AG09309 (cell line): ENCODE results near the gene RELL1.

ENCODE experiments used
- DNase-seq: peaks from one replicate; pipeline ENCODE4 v3.0.0-alpha.2; 2010; ENCODE audit warnings: low read depth
- H3K4me3 ChIP-seq: 2 replicates; pipeline ENCODE4 v1.5.1; 2011; ENCODE audit warnings: mild to moderate bottlenecking, low read depth, low read length, moderate library complexity; ENCODE audit not compliant: control insufficient read depth
- TF ChIP-seq, protein P1 (sequence below): IDR thresholded peaks from 2 replicates; pipeline ENCODE4 v1.5.1; 2011; ENCODE audit warnings: mild to moderate bottlenecking, low read depth, low read length, inconsistent platforms; ENCODE audit not compliant: insufficient read depth, control insufficient read depth; ENCODE audit errors: missing control alignments

Gene RELL1

DNA sequence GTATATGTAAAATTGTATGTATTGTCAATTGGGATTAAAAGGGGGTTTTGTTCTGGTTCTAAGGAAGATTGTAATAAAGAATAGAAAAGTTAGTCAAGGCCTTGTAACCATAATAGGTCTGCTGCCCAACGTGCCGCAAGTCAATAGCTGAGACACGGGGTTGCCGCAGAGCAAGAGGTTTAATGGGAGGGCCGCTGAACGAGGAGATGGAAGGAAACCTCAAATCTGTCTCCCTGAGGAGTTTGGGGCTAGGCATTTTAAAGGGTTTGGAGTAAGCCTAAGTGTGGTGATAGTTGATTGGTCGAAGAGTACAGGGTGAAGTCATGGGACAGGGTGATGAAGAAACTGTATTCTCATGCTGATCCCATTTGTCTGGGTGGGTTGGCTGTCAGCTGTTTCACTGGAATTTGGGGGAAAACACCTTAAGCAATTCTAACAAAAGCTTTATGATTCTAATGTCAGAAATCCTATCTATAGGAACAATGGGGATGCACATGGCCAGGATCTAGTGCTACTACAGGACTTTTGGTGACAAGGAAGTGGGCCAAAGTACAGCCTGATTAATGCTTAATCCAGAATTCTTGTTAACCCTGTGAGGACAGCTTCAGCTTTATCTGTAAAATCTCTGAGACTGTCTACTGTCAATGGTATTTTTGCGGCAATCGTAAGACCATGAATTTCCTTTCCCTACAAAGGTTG lies 86.9 kb downstream of the RELL1 start:
- H3K4me3 ChIP-seq: no peak overlapping the region
- TF ChIP-seq, protein P1, sequence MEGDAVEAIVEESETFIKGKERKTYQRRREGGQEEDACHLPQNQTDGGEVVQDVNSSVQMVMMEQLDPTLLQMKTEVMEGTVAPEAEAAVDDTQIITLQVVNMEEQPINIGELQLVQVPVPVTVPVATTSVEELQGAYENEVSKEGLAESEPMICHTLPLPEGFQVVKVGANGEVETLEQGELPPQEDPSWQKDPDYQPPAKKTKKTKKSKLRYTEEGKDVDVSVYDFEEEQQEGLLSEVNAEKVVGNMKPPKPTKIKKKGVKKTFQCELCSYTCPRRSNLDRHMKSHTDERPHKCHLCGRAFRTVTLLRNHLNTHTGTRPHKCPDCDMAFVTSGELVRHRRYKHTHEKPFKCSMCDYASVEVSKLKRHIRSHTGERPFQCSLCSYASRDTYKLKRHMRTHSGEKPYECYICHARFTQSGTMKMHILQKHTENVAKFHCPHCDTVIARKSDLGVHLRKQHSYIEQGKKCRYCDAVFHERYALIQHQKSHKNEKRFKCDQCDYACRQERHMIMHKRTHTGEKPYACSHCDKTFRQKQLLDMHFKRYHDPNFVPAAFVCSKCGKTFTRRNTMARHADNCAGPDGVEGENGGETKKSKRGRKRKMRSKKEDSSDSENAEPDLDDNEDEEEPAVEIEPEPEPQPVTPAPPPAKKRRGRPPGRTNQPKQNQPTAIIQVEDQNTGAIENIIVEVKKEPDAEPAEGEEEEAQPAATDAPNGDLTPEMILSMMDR: no peak
- DNase-seq: no peak

DNA sequence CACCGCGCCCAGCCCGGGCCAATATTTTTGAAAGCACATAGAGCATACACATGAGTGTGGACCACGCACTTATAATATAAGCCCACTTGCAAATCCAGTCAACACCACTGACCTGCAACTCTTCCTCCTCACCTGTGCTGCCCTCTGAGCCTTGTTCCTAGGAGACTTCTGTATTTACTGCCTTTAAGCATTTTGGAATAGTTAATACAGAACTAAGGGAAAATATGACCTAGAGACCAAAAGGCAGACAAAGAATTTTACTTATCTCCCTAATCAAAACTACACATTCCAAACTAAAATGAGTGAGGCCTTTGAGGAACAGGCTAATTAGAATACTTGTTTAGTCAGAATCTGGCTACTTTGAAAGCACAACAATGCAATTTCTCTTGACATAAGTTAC lies 89.1 kb downstream of the RELL1 start:
- no peak for DNase-seq
- TF ChIP-seq, protein P1: no peak
- no peak overlapping the region for H3K4me3 ChIP-seq

DNA sequence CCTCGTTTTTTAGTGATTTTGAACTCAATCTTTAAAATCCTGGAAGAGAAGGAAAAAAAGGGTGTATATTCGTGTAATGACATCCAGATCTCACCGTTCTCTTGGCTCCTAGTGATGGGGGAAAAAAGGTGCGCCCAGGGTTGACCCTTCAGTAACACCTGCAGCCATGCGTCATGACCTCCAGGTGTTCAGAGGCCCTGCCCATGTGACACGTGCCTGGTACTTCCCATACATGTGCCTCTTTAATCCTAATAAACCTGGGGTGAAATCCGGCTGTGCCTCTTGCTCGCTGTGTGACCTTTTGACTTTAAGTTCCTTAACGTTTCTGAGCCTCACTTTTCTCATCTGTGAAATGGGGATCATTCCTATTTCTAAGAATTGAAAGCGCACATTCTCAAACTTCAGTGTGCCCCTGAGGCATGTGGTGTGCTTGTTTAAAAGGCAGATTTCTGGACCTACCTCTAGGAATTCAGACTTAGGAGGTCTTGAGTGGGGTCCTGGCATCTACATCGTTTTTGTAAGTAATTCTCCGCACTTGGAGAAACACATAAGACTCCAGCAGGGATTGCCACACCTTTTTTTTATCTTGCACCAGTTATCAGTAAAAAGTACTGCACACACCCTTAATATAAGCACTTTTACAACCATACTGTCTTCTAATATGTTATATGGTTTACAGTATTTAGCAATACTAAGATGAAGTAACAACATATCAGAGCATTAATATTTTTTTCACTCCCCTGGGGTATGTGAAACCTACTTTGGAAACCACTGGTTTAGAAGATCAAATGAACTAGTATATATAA lies 90.1 kb downstream of the RELL1 start:
- no peak for DNase-seq
- TF ChIP-seq, protein P1: no peak

DNA sequence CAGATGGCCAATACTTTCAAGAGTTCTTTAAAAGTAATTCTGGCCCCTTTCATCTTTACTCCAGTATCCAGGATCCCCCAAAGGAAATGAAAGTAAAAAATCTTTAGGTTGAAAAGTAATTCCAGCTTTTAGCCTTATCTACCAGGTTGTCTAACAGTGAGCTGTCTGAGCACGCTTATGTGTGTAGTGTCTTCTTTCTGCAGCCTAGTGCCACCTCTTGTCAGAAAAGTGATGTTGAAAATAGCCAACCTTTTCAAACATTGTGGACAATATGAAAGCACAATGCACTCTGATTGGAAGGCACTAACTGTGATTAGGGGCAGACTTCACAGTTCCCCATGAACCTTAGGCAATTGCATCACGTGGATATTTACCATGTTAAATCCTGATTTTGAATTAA lies 92.1 kb downstream of the RELL1 start:
- DNase-seq: no peak
- no peak overlapping the region for H3K4me3 ChIP-seq
- TF ChIP-seq, protein P1: no peak

More for the DNA sequence above, 90.1 kb downstream of the RELL1 start:
- H3K4me3 ChIP-seq: no peak overlapping the region

DNA sequence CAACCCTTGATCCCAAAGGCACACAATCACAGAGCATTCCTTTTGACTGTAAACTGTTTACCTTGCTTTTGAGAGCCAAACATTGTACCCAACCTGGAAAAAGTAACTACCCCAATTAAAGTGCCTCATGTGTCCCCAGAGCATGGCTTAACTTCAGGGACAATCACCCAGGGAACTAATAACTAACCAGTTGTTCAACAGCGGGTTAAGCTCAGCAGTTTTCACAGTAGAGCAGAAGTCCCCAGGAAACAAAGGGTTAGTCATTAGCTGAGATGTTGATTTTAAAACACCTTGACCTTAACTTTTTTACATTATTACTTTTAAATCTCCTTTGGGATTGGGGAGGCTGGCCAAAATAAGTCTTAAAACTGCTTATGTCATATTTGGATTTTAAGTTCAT lies 94.8 kb downstream of the RELL1 start:
- no peak overlapping the region for H3K4me3 ChIP-seq
- TF ChIP-seq, protein P1: no peak
- no peak for DNase-seq

DNA sequence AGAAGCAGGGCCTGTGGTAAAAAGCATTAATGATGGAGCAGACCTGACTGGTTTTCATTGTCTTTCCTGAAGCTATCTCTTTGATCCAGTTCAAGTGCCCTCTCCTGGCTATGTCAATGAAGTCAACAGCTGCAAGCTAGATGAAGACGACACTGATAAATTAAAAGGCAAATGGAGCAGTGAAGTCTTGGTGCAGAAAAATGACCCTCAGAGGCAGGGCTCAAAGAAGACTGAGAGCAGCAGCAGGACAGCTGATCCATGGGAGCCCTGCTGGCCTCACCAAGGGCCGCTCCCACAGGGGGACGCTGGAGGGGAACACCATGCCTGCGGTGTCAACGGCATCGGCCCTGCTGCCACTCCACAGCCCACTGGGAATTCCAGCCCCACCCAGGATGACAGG lies 96.2 kb downstream of the RELL1 start:
- DNase-seq: no peak
- H3K4me3 ChIP-seq: no peak overlapping the region
- TF ChIP-seq, protein P1: no peak
